ENCODE measurements around the gene LMNB1.

DNA sequence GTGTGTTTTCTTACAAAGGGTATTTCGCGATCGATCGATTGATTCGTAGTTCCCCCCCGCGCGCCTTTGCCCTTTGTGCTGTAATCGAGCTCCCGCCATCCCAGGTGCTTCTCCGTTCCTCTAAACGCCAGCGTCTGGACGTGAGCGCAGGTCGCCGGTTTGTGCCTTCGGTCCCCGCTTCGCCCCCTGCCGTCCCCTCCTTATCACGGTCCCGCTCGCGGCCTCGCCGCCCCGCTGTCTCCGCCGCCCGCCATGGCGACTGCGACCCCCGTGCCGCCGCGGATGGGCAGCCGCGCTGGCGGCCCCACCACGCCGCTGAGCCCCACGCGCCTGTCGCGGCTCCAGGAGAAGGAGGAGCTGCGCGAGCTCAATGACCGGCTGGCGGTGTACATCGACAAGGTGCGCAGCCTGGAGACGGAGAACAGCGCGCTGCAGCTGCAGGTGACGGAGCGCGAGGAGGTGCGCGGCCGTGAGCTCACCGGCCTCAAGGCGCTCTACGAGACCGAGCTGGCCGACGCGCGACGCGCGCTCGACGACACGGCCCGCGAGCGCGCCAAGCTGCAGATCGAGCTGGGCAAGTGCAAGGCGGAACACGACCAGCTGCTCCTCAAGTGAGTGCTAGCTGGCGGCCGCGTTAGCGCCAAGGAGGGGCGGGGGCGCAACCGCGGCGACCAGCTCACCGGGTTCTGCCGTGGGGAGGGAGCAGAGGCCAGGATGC lies 480 bp downstream of the LMNB1 start:
- TF ChIP-seq JUND (IDR thresholded peaks at IDR 0.05): no peak
- TF ChIP-seq, protein P1, sequence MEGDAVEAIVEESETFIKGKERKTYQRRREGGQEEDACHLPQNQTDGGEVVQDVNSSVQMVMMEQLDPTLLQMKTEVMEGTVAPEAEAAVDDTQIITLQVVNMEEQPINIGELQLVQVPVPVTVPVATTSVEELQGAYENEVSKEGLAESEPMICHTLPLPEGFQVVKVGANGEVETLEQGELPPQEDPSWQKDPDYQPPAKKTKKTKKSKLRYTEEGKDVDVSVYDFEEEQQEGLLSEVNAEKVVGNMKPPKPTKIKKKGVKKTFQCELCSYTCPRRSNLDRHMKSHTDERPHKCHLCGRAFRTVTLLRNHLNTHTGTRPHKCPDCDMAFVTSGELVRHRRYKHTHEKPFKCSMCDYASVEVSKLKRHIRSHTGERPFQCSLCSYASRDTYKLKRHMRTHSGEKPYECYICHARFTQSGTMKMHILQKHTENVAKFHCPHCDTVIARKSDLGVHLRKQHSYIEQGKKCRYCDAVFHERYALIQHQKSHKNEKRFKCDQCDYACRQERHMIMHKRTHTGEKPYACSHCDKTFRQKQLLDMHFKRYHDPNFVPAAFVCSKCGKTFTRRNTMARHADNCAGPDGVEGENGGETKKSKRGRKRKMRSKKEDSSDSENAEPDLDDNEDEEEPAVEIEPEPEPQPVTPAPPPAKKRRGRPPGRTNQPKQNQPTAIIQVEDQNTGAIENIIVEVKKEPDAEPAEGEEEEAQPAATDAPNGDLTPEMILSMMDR (IDR thresholded peaks at IDR 0.05 in 2 of 3, conservative IDR thresholded peaks at IDR 0.05 in 1 of 3; ENCODE audit: borderline replicate concordance in 1 of 3, insufficient read depth in 1 of 3, low read depth in 2 of 3, low read length in 2 of 3): no peak; a peak in 1 of 6 replicates
- no peak for TF ChIP-seq EZH2phosphoT487 (IDR thresholded peaks at IDR 0.05; ENCODE audit: borderline replicate concordance)
- TF ChIP-seq ZNF274 (IDR thresholded peaks at IDR 0.05; ENCODE audit: low read depth, low read length): no peak
